HG03558 (cell line): Measurements from ENCODE around the gene RPL35.

Experiments used
- ATAC-seq: cut with Tn5 transposase; IDR thresholded peaks from one replicate; pipeline ENCODE4 v1.9.1; 2021; ENCODE audit warnings: moderate number of reproducible peaks; ENCODE audit not compliant: unreplicated experiment; ENCODE audit errors: extremely low read depth

The RPL35 gene

DNA sequence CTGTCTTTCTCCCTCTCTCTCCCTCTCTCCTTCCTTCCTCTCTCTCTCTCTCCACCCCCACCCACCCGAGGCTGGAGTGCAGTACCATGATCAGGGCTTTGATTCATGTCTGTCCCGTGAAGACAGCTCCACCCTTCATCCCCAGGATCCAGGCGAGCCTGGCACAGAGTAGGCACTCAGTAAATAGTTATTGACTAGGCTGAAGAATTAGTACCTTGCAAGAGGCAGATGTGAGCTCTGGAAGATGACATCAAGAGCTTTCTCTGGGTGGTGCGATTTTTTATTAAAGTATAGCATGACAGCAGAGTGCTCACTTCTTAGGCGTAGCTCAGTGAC is 32.5 kb downstream of the RPL35 start:
- ATAC-seq: no peak

DNA sequence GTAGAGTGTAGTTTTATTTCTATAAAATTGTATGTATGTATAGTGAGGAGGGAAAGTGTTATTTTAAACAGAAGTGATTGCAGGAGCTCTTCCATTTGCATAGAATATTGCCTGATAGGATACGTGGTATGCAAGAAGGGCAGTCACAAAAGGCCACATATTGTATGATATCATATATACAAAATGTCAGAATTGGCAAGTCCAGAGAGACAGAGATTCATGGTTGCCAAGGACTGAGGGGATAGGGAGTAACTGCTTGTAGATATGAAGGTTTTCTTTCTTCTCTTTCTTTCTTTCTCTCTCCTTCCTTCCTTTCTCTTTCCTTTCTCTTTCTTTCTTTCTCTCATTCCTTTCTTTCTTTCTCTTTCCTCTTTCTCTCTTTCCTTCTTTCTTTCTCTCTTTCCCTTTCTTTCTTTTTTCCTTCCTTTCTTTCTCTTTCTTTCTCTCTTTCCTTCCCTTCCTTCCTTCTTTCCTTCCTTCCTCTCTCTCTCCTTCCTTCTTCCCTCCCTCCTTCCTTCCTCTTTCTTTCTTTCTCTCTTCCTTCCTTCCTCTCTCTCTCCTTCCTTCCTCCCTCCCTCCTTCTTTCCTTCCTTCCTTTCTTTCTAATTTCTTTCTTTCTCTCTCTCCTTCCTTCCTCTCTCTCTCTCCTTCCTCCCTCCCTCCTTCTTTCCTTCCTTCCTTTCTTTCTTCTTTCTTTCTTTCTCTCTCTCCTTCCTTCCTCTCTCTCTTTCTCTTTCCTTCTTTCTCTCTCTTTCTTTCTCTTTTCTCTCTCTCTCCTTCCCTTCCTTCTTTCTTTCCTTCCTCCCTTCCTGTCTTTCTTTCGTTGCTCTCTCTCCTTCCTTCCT is 33.0 kb downstream of the RPL35 start:
- no peak for ATAC-seq

DNA sequence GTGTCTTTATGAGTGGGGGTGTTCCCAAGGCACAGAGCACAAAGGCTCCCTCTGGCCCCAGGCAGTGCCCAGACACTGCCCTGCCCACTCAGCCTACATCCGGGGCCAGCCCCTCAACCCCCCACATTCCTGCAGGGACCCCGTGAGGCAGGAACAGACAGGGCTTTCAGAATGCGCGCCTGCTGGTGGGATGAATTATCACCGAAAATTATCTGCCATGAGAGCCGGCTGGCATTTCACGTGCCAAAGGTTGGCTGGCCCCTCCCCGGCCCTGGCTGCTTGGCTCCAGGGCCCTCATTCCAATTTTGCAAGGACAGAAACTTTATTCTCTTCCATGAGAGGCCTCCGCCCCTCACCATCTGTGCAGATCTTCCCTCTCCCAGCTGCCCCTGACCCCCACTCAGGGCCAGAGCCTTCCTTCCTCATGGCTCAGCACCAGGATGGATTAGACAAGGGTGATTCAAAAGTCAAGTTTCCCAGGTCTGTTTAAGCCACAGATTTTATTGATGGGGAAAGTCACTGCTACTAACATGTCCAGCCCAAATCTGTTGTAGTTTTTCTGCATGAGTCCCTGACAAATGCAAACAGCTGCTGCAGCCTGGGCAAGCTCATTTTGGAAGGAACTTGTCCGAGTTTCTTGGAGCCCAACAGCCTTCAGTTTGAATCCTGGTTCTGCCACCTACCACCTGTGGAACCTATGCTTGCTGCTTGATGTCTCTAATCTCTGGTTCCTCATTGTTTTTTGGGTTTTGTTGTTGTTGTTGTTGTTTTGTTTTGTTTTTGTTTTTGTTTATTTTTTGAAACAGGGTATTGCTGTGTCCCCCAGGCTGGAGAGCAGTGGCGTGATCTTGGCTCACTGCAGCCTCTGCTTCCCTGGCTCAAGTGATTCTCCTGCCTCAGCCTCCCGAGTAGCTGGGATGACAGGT is 40.8 kb downstream of the RPL35 start:
- no peak for ATAC-seq

DNA sequence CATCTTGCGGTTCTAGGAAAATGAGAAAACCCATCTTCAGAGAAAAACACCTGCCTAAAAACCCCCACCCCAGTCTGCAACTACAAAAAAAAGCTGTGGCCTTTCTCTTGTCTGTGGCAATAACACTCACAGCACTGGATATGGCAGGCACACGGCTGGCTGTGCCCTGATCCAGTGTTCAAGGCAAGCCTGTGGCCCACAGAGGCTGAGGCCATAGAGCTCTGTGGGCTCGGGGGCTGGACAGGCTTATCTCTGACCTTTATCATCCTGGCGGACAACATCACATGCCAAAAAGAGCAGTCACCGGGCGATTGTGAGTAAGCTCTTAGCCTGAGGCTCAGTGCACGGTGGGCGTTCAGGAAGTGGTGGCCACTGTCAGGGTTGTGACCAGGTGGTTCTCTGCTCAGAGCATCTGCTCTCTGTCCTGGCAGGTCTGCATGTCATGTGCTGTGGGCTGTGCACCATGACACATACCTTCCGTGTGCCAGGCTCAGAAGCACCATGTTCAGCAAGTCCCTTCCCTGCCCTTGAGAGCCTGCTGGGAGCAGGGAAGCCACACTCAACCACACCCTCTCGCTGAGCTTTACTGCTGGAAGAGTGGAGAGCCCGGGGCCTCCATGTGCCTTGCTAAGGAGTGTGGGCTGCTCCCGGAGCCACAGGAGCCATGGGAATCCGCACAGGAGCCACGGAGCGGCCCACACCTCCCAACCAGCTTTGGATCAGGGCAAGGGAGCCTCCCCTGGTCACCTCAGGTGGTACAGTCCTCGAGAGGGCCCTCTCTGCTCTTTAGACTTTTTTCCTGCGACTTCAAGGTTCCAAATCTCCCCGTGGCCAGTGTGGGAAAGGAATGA is 43.1 kb downstream of the RPL35 start:
- ATAC-seq: no peak

DNA sequence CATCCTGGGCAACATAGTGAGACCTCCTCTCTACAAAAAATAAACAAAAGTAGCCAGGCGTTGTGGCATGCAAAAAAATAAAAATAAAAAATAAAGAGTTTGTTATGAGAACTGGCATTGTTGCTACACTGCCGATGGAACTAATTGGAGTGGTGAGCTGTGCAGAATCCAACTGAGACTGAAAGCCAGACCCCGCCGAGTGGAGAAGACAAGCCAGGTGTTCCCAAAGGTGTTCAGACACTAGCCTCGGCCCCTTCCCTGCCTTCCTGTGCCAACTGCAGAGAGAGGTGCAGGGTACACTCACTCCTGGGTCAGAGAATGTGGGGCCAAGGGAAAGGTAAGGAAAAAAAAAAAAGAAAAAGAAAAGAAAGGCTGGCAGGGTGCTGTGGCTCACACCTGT is 46.2 kb downstream of the RPL35 start:
- ATAC-seq: no peak

DNA sequence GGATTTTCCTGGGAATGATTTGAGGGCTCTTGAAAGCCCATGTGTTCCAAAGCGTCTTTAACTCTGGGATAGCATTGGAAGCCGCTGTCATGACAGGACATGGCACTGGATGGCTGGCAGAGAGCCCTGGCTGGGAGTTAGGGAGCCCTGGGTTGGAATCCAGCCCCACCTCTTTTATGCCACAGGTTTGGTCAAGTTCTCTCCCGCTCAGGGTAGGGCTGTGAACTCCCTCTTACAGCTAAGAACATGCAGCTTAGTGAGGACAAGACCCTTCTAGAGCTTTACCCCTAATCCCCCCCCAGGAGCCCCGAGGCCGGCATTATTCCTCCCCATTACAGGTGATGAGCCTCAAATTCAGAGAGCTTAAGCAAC is 47.6 kb downstream of the RPL35 start:
- ATAC-seq: no peak

GRCh38 chr9:124813501-124814163 is 48.1 kb downstream of the RPL35 start:
- no peak for ATAC-seq

GRCh38 chr9:124813041-124813440 is 48.7 kb downstream of the RPL35 start:
- no peak for ATAC-seq

DNA sequence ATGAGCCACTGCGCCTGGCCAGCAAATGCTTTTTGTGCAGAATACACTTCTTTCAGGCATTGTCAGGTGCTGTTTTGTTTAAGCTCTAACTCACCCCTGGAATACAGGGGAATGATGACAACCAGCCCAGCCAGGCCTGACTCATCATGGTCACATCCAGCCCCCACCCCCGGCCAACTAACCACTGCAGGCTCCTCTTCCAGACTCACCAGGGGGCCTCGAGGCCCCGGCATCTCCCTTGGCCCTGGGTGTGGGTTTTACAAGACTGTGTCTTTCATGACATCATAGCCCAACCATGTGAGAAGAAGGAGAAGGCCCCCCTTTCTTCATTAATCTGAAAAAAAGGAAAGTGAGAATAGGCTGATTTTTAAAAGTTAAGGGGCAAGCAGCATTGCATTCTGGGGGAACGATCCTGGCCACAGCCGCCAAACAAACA is 49.3 kb downstream of the RPL35 start:
- ATAC-seq: no peak

DNA sequence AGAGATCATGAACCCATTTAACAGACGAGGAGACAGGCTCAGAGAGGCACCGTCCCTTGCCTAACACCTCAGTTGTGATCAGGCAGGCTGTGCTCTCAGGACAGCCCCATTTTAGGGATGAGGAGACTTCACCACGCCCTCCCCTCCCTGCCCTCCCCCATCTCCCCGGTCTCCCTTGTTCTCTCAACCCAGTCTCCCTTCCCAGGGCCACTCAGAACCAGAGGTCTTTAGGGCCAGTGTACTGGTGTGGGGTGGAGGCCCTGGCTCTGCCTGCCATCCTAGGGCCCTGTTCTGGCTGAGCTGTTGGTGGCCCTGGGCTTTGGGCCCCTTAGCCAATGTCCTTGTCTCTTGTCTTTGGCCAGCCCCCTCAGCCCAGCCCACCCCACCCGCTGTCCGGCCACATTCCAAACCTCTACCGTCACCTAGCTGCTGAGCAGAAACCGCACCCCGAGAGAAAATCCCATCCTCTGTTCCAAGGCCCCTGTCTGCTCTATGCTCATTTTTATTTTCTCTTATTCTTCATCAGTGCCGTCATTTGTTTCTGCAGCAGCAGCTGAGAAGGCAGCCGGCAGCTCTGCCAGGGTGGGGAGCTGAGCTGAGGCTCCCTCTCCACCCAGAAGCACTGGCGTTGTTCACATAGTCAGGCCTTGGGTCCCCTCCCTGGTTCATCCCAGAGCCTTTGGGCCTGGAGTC is 50.9 kb downstream of the RPL35 start:
- ATAC-seq: no peak

DNA sequence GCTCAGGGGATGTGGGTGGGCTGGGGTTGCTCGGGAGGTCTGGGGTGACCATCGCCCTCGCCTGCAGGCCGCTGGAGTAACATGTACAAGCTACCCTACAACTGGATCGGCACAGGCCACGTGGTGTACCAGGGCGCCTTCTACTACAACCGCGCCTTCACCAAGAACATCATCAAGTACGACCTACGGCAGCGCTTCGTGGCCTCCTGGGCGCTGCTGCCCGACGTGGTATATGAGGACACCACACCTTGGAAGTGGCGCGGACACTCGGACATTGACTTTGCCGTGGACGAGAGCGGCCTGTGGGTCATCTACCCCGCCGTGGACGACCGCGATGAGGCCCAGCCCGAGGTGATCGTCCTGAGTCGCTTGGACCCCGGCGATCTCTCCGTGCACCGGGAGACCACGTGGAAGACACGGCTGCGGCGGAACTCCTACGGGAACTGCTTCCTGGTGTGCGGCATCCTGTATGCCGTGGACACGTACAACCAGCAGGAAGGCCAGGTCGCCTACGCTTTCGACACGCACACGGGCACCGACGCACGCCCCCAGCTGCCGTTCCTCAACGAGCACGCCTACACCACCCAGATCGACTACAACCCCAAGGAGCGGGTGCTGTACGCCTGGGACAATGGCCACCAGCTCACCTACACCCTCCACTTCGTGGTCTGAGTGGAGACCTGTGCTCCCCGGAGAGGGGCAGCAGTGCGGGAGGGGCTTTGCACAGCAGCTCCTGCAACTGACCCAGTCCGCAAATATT is 51.8 kb downstream of the RPL35 start:
- no peak for ATAC-seq

- ATAC-seq: no peak
Measured at GRCh38 chr9:124809211-124809610, 52.5 kb downstream of the RPL35 start.

GRCh38 chr9:124808246-124808956 is 53.4 kb downstream of the RPL35 start:
- ATAC-seq: no peak
